Measurements from ENCODE around the gene GH2.
"Not testable (repeated sequence)": the region's sequence is repeated elsewhere in the genome, so short reads cannot be mapped to it uniquely, and the experiment has no call there.

Gene GH2

GRCh38 chr17:63874061-63874626 lies 7.6 kb downstream of the GH2 start:
- DNase-seq (ENCODE audit: low spot score) = not testable (repeated sequence)

DNA sequence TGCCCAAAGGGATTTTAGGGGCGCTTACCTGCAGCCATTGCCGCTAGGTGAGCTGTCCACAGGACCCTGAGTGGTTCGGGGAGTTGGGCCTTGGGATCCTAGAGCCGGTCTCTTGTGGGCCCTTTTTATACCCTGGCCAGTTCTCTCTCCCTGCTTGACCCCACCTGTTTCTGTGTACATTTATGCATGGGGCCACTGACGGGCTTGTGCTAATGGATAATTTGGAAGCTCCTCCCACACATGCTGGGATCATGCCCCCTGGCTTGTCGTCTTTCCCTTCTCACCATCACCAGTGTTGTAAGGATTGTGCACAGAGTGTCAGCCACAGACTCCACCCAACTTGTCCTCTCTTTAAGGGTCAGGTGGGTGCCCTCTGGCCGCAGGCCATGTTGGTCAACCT lies 8.2 kb downstream of the GH2 start, which contains the start of gene CSH2:
Gene CSH2, minus strand, starts transcription at position 101 of the 400 bp plus-strand sequence. Its CDS starts 63 bp downstream, at position 38.
- not testable (repeated sequence) for DNase-seq (ENCODE audit: low spot score)

- DNase-seq (ENCODE audit: low spot score) = not testable (repeated sequence)
Observed at GRCh38 chr17:63871646-63872365, 9.9 kb downstream of the GH2 start.

- not testable (repeated sequence) for DNase-seq (ENCODE audit: low spot score)
Observed at GRCh38 chr17:63870292-63870665, 11.5 kb downstream of the GH2 start.

DNA sequence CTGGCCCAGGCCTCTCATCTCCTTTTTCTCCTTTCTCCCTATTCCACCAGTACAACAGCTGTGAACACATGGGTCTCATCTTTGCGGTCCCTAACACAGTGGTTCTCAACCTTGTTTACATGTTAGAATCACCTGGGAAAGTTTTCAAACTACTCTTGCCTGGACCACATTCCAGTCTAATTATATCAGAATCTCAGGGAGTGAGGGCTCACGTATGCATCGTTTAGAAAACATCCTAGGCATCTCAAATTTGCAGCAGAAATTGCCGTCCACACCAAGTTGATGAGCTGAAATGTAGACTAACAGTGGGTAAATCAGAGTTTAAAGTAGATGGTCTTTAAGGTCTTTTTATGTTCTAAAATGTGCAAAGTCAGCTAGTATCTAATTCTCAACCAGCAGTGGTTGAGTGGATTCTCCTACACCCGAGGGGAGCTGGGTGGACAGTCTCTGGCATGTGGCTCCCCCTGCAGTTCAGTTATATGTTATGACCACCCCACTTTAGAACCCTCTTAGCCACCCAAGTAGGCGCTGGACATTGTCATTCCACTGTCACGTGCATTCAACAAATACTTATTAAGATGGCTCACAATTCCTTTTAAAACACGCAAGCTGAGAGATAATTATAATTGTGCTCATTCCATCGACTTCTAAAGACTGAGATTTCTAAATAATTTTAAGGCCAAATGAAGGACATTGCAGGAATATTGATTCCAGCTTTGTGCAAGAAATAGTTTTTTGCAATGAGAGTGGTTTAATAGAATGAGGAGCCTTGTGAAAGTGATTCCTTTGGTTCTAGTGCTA lies 12.1 kb downstream of the GH2 start:
- not testable (repeated sequence) for DNase-seq (ENCODE audit: low spot score)

DNA sequence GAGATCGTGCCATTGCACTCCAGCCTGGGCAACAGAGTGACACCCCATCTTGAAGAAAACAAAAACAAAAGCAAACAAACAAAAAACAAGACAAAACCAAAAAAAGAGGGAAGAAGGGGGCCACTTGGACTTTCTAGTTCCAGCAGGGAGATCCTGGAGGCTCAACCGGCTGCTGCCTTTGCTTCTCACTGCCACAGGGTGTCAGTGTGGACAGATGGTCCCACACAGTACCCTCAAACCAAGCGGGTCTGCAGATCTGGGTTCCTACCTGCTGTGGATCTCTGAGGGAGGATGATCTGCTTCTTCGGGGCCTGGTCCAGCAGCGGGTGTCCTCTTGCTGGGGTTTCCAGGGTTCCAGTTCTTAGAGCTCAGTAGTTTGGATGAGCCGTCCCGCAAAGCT lies 15.1 kb downstream of the GH2 start:
- DNase-seq (ENCODE audit: low spot score) = not testable (repeated sequence)

GRCh38 chr17:63859257-63859656 lies 22.5 kb downstream of the GH2 start:
- no peak for DNase-seq (ENCODE audit: low spot score)

- not testable (repeated sequence) for DNase-seq (ENCODE audit: low spot score)
Observed at GRCh38 chr17:63856425-63856824, 25.3 kb downstream of the GH2 start.

GRCh38 chr17:63855185-63855584 lies 26.6 kb downstream of the GH2 start:
- DNase-seq (ENCODE audit: low spot score) = no peak

DNA sequence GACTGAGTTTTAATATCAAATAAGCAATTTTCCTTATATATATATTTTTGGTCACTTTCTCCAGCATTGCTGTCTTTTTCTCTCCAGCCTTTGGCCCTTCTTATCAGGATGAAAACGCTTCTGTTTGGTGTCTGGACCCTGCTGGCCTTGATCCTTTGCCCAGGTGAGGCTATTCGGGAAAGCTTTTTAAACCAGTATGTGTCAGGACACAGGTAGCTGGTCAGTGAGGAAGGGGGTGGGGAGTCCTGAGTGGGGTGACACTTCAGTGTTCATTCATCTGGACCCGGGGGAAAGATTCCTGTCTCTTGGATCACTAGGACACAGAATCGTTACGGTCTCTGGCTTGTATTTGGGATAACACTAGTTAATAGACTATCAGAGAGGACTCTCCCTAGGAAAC lies 27.0 kb downstream of the GH2 start:
- no peak for DNase-seq (ENCODE audit: low spot score)

DNA sequence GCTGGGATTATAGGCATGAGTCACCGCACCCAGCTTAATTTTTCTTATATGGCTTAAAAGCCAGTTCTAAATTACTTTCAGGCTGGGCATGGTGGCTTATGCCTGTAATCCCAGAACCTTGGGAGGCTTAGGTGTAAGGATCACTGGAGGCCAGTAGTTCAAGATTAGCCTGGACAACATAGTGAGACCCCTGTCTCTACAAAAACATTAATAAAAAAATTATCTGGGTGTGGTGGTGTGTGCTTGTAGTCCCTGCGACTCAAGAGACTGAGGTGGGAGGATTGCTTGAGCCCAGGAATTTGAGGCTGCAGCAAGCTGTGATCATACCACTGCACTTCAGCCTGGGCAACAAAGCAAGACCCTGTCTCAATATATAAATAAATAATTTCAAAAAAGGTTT lies 28.5 kb downstream of the GH2 start:
- DNase-seq (ENCODE audit: low spot score) = no peak

GRCh38 chr17:63850401-63850800 lies 31.3 kb downstream of the GH2 start:
- no peak for DNase-seq (ENCODE audit: low spot score)

DNA sequence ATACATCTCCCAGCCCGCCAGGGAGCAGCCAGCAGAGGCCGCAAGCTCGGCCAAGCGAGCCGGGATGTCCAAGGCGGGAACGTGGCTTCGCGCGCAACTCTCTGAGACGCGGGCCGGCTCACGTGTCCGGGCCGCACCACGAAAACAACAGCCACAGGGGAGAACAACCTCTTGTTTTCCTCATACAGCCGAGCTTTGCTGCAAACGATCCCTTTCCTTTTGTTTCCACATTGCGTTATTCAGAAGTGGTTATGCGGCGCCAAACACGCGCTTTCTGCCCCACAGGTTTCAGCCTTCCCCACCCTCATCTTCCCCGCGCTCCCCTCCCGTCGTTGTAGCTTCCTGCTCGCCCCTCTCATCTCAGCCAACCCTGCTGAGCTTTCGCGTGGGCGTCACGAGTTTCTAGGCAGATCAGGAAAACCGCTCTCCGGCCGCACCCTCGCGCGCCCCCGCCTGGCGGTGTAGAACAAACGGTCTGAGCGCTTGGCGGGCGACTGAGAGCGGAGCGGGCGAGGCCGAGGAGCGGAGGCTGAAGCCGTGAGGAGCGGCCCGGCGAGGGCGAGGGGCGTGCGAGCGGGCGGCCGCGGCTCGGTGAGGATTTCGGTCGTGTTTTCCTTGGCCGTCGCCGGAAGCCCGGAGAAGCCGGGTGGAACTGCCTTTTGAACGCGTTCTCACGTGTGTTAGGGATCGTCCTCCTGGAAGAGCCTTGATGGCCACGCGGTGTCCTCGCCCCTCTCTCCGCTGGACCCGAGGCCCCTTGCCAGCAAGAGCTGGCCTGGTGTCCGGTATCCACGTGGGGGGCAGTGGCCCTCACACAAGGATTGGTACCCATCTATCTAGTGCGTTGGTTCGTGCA lies 32.7 kb downstream of the GH2 start:
- DNase-seq (ENCODE audit: low spot score) = peak; percentile 95

GRCh38 chr17:63847525-63848249 lies 34.1 kb downstream of the GH2 start:
- no peak for DNase-seq (ENCODE audit: low spot score)

- no peak for DNase-seq (ENCODE audit: low spot score)
Observed at GRCh38 chr17:63845509-63845908, 36.2 kb downstream of the GH2 start.

GRCh38 chr17:63843910-63844677 lies 37.6 kb downstream of the GH2 start:
- no peak for DNase-seq (ENCODE audit: low spot score)

GRCh38 chr17:63843387-63843888 lies 38.3 kb downstream of the GH2 start:
- DNase-seq (ENCODE audit: low spot score) = peak; percentile 15

DNA sequence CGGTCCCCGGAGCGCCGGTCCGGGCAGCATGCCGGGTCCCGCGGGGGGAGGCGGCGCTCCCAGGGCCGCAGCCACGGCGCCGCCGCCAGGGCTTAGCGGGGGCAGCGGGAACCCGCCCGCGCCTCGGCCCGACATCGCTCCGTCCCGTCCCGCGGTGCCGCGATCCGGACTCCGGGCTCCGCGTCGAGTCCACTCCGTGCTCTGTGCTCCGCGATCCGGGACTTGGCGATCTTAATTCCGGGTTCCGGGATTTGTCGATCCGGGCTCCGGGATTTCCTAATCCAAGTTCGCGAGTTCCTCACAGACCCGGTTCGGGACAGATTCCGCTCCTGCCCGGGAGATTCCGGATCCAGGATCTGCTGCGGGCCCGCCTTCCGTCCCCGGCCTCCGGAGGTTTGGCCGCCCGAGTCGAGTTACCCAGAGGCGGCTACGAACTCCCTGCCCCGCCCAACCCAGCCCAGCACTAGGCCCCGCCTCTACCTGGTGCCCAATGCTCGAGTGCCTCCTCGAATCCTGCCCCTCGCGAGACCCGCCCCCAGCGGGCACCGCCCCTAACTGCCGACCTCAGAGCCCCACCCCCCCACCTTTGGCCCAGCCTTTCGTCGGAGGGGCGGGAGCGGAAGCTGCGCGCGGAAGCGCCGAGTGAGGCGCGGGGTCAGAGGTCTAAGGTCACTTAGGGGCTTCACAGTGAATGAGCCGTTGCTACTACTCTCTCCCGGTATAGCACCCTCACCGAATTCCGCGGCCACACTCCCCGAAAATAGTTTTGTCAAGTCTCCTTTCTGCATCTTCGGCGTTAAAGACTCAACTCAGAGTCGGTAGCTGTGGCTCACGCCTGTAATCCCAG lies 39.0 kb downstream of the GH2 start, which contains the start of gene SMARCD2:
Gene SMARCD2, minus strand, starts transcription at position 146 of the 847 bp plus-strand sequence. Its CDS starts 11 bp downstream, at position 135.
- DNase-seq (ENCODE audit: low spot score) = peak; percentile 98

- no peak for DNase-seq (ENCODE audit: low spot score)
Observed at GRCh38 chr17:63842173-63842539, 39.6 kb downstream of the GH2 start.

Data from hematopoietic multipotent progenitor cell treated with erythropoietin and hydrocortisone succinate and interleukin-3 and kit ligand, for 15 days (in vitro differentiated cells).